Heart left ventricle (tissue), 13 donors: ENCODE results near the gene FTL.

Experiments
- POLR2A ChIP-seq, 2 donors: fragments of 450-650 bp; IDR thresholded peaks; one replicate each; pipeline ENCODE4 v1.6.1; 2017; ENCODE audit warnings: antibody characterized with exemption in 2 of 2, mild to moderate bottlenecking in 2 of 2, moderate library complexity in 2 of 2
- TF ChIP-seq, protein P1 (sequence below), 12 donors: fragments of 200-600 bp; sonication (generic) in 4 of 12; IDR thresholded peaks; one replicate each; pipeline versions ENCODE4 v1.5.0 to v1.8.0; 2018 to 2022; ENCODE audit warnings: antibody characterized with exemption in 12 of 12, mild to moderate bottlenecking in 5 of 12
- donor health status: ischemic (EF 13 %, LVEDD 7.1; RV severe dilation, severe dysfunction).
- donor health status: DM: no; HTN: yes; CAD: no.
- donor health status: DM: no; HTN: no; CAD: no.
- donor health status: ischemic (EF 25% LVEDD 6.9; RV normal size, moderate dysfunction).
- donor health status: ischemic (EF 25% LVEDD 5.7; RV mildly dilated, moderate dysfunction).
- donor health status: ischemic (EF 35%, LVEDD 5.7; RV mildly dilated, moderate dysfunction).
- donor health status: nonischemic (EF 11% LVEDD 7.7; RV severe dilation, severe dysfunction).
- donor health status: DM: yes; HTN: yes; CAD: no.
- donor health status: PGD.
- donor health status: ischemic (EF 29% LVEDD 5.4; RV normal size, mild dysfunction).
- donor health status: nonischemic (EF 23%, LVEDD 6.1; RV moderate dilation, normal function).

GRCh38 chr19:49016067-49016839 is 51.1 kb downstream of the FTL start:
- TF ChIP-seq, protein P1, sequence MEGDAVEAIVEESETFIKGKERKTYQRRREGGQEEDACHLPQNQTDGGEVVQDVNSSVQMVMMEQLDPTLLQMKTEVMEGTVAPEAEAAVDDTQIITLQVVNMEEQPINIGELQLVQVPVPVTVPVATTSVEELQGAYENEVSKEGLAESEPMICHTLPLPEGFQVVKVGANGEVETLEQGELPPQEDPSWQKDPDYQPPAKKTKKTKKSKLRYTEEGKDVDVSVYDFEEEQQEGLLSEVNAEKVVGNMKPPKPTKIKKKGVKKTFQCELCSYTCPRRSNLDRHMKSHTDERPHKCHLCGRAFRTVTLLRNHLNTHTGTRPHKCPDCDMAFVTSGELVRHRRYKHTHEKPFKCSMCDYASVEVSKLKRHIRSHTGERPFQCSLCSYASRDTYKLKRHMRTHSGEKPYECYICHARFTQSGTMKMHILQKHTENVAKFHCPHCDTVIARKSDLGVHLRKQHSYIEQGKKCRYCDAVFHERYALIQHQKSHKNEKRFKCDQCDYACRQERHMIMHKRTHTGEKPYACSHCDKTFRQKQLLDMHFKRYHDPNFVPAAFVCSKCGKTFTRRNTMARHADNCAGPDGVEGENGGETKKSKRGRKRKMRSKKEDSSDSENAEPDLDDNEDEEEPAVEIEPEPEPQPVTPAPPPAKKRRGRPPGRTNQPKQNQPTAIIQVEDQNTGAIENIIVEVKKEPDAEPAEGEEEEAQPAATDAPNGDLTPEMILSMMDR (IDR thresholded peaks at IDR 0.05) = no peak
- TF ChIP-seq POLR2A (IDR thresholded peaks at IDR 0.05) = no peak
